Measurements from ENCODE around the gene OR11A1. TPM values are rescaled to one million over a fixed set of nuclear protein-coding genes. Genes with fewer than 3 reads are reported as not detected.

The OR11A1 gene
- total RNA-seq, 4 donors from 2014 or later = not detected

- H3K36me3 ChIP-seq = no peaks in the 10 kb centered on the region
- no peak overlapping the region for H3K4me3 ChIP-seq
- no peak for DNase-seq
- H3K4me1 ChIP-seq = no peaks in the 10 kb centered on the region
- H3K27me3 ChIP-seq = no peaks in the 10 kb centered on the region
- H3K27ac ChIP-seq = no peak overlapping the region
- H3K9me3 ChIP-seq = no peaks in the 10 kb centered on the region
- TF ChIP-seq CTCF (IDR thresholded peaks at IDR 0.05) = no peak
- no peak for TF ChIP-seq POLR2A (IDR thresholded peaks at IDR 0.05)
- intact Hi-C loops (cut with DNase I; ENCODE audit: low total_unique reads) = no loop called here
These were observed 33.2 kb upstream of the OR11A1 start for GRCh38 chr6:29490055-29490454.

- TF ChIP-seq CTCF (IDR thresholded peaks at IDR 0.05) (no peak), POLR2A (IDR thresholded peaks at IDR 0.05) (no peak)
- no peak for DNase-seq
- no peaks in the 10 kb centered on the region for H3K36me3 ChIP-seq
- no peaks in the 10 kb centered on the region for H3K9me3 ChIP-seq
- no peaks in the 10 kb centered on the region for H3K4me1 ChIP-seq
- H3K4me3 ChIP-seq = no peak overlapping the region
- intact Hi-C loops (cut with DNase I; ENCODE audit: low total_unique reads) = no loop called here
- H3K27me3 ChIP-seq = no peaks in the 10 kb centered on the region
- H3K27ac ChIP-seq = no peak overlapping the region
These were observed 32.4 kb upstream of the OR11A1 start for GRCh38 chr6:29489286-29489685.

GRCh38 chr6:29488874-29489273, 32.0 kb upstream of the OR11A1 start:
- TF ChIP-seq CTCF (IDR thresholded peaks at IDR 0.05) (no peak), POLR2A (IDR thresholded peaks at IDR 0.05) (no peak)
- Histone ChIP-seq H3K4me3 (no peak overlapping the region), H3K9me3 (no peaks in the 10 kb centered on the region), H3K4me1 (no peaks in the 10 kb centered on the region), H3K27me3 (no peaks in the 10 kb centered on the region), H3K27ac (no peak overlapping the region), H3K36me3 (no peaks in the 10 kb centered on the region)
- no peak for DNase-seq
- intact Hi-C loops (cut with DNase I; ENCODE audit: low total_unique reads) = no loop called here

- no peak within 1 kb of the TSS for H3K4me3 ChIP-seq
- H3K9me3 ChIP-seq = no peaks in the 10 kb centered on the region
- TF ChIP-seq POLR2A (IDR thresholded peaks at IDR 0.05) (no peak), CTCF (IDR thresholded peaks at IDR 0.05) (no peak)
- intact Hi-C loops (cut with DNase I; ENCODE audit: low total_unique reads) = no loop called here
- H3K27ac ChIP-seq = no peak within 1 kb of the TSS
- H3K27me3 ChIP-seq = no peaks in the 10 kb centered on the region
- no peaks in the 10 kb centered on the region for H3K36me3 ChIP-seq
- H3K4me1 ChIP-seq = no peaks in the 10 kb centered on the region
- DNase-seq = no peak
These were observed 30.8 kb upstream of the OR11A1 start, which contains the start of gene MAS1L for GRCh38 chr6:29487660-29488059. Gene MAS1L (minus strand): TSS chr6:29487956. CDS start chr6:29487902, 54 bp downstream.

- H3K9me3 ChIP-seq = no peaks in the 10 kb centered on the region
- H3K36me3 ChIP-seq = no peaks in the 10 kb centered on the region
- no peaks in the 10 kb centered on the region for H3K27me3 ChIP-seq
- no peak overlapping the region for H3K4me3 ChIP-seq
- H3K4me1 ChIP-seq = no peaks in the 10 kb centered on the region
- intact Hi-C loops (cut with DNase I; ENCODE audit: low total_unique reads) = no loop called here
- no peak for DNase-seq
- TF ChIP-seq POLR2A (IDR thresholded peaks at IDR 0.05) = no peak
- TF ChIP-seq CTCF (IDR thresholded peaks at IDR 0.05) = no peak
- H3K27ac ChIP-seq = no peak overlapping the region
These were observed 30.3 kb upstream of the OR11A1 start for GRCh38 chr6:29487131-29487530.
